Ishikawa (cell line): Measurements from ENCODE around the gene RTN4IP1.

Experiments
- CEBPB ChIP-seq: IDR thresholded peaks from 2 replicates; pipeline ENCODE4 v1.6.1; 2012
- CREB1 ChIP-seq: IDR thresholded peaks from 2 replicates; pipeline ENCODE4 v1.6.1; 2012; ENCODE audit warnings: low read depth
- EP300 ChIP-seq: IDR thresholded peaks from 2 replicates; pipeline ENCODE4 v1.6.1; 2012; ENCODE audit warnings: borderline replicate concordance
- MAX ChIP-seq: IDR thresholded peaks from 2 replicates; pipeline ENCODE4 v1.6.1; 2012
- REST ChIP-seq: IDR thresholded peaks from 2 replicates; pipeline ENCODE4 v1.6.1; 2012; ENCODE audit warnings: low read depth, mild to moderate bottlenecking
- TAF1 ChIP-seq: IDR thresholded peaks from 2 replicates; pipeline ENCODE4 v1.6.1; 2012; ENCODE audit warnings: low read depth, mild to moderate bottlenecking
- TCF12 ChIP-seq: IDR thresholded peaks from 2 replicates; pipeline ENCODE4 v1.6.1; 2012; ENCODE audit warnings: low read depth
- USF1 ChIP-seq: IDR thresholded peaks from 2 replicates; pipeline ENCODE4 v1.6.1; 2012
- YY1 ChIP-seq: IDR thresholded peaks from 2 replicates; pipeline ENCODE4 v1.6.1; 2012; ENCODE audit warnings: low read depth
- ZBTB7A ChIP-seq: IDR thresholded peaks from 2 replicates; pipeline ENCODE4 v1.6.1; 2012; ENCODE audit warnings: low read depth

- TF ChIP-seq REST (no peak), MAX (no peak), YY1 (no peak), TAF1 (no peak), CEBPB (no peak), CREB1 (no peak), USF1 (no peak), ZBTB7A (no peak), EP300 (no peak), TCF12 (no peak)
Observed at GRCh38 chr6:106620931-106621672, 8.2 kb downstream of the RTN4IP1 start.
